Measurements from ENCODE around the gene CNTNAP2.

DNA sequence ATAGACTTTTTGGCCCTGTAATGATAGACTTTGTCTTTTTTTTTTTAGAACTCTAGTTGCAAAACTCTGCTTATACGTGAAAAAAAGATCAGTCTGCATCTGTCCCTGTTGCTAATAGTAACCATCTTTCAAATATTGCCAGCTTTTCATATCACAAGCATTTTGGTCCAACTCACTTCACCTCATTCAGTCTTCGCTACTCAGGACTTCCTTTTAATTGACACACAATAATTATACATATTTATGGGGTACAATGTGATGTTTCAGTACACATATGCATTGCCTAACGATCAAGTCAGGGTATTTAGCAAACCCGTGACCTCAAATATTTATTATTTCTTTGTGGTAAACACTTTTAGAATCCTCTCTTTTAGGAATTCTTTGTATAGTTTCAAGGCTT, 1606.9 kb downstream of the CNTNAP2 start:
- TF ChIP-seq, protein P1, sequence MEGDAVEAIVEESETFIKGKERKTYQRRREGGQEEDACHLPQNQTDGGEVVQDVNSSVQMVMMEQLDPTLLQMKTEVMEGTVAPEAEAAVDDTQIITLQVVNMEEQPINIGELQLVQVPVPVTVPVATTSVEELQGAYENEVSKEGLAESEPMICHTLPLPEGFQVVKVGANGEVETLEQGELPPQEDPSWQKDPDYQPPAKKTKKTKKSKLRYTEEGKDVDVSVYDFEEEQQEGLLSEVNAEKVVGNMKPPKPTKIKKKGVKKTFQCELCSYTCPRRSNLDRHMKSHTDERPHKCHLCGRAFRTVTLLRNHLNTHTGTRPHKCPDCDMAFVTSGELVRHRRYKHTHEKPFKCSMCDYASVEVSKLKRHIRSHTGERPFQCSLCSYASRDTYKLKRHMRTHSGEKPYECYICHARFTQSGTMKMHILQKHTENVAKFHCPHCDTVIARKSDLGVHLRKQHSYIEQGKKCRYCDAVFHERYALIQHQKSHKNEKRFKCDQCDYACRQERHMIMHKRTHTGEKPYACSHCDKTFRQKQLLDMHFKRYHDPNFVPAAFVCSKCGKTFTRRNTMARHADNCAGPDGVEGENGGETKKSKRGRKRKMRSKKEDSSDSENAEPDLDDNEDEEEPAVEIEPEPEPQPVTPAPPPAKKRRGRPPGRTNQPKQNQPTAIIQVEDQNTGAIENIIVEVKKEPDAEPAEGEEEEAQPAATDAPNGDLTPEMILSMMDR (conservative IDR thresholded peaks at IDR 0.05; ENCODE audit: low read depth, low read length), result no peak
- TF ChIP-seq EZH2 (IDR thresholded peaks at IDR 0.05; ENCODE audit: borderline replicate concordance, low read depth, low read length, poor library complexity, severe bottlenecking), result no peak
